HTERT RPE-1 (cell line): ENCODE measurements around the gene MARCHF2.

ENCODE experiments used
- in situ Hi-C: fragments of 300-500 bp; cut with MboI; formaldehyde crosslinking; loops from 4 replicates; pipeline ENCODE4 v1.14.3; 2020; ENCODE audit warnings: low sequenced_read_pairs

The MARCHF2 gene

DNA sequence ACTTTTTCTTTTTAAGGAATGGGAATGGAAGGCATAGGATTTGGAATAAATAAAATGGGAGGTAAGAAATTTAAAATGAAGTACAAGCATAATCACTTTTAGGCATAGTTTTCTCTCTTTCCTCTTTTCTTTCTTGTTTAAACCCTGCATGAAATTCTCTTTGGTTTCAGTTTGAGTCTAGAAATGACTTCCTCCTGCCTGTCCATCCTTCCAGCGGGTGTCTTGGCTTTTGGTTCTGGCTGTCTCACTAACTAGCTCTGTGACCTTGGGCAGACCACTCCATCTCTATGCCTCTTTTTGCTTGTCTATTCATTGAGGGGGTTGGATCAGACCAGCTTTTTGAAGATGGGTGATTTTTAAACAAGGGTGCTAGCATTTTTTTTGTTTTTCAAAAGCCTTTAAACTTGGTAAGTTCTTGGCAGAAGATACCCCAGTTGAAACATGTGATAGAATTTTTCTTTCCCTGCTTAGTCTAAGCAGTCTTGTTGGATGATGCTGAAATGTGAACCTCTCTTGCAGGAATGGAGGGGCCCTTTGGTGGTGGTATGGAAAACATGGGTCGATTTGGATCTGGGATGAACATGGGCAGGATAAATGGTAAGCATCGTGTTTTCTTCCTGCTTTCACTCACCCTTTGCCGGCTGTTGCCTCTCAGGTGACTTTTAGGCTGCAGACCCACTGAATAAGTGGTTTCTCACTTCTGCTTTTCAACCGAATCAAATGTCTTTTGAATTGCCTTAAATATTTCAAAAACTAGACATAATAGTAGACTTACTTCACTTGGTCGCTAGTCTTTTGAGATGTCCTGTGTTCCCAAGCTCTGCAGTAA is 60.8 kb downstream of the MARCHF2 start:
- in situ Hi-C loops, result no loop called here

DNA sequence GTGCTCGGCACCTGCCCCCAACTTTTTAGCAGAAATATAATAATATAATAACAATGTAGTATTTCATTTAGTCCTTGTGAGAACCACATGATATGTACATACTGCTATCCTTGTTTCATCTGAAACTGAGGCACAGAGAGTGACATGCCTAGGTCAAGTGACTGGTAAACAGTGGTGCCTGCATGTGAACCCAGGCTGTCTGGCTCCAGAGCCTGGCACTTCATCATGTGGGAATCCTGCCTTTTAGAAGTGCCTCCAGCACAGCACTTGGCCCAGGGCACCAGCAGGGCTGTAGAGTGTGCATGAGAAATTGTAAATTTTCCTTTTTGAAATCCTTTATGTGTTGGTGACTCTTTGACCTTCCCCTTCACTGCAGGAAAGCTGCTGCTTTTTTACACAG is 61.9 kb downstream of the MARCHF2 start:
- in situ Hi-C loops, result no loop called here

GRCh38 chr19:8476524-8476923 is 63.4 kb downstream of the MARCHF2 start:
- in situ Hi-C loops, result no loop called here

DNA sequence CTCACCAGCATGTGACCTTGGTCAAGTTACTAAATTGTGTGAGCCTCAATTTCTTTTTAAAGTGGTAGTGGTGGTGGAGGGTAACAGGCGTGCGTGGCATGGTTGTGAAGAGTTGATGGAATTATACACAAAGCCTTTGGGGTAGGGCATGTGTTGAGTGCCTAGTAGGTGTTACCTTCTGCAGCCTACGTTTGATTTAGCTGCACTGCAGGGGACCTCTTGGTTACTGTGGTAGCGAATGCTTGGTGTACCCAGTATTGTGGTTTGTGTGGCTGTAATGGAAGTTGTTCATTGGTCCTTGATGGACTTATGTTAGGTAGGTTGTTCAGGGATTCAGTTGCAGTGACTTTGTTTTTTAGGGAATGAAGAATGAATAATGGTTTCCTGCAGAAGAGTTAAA is 64.8 kb downstream of the MARCHF2 start:
- in situ Hi-C loops, result no loop called here

DNA sequence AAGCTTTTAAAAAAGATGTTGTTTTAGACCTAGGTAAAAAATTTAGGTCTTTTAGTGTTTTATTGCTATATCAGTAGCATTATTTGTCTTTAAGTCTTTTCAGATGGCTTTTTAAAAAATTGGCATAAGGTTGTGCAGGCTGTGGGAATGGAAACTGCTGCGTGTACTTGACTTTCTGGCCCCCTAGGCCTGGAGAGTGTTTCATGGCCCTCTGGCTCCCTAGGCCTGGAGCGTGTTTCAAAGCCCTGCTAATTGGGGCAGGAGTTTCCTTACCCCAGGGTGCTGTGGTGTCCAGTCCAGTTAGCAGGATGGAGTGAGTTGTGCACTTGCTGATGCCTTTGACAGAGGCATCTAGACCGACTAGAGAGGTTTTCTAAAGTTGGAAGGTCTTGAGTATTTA is 65.5 kb downstream of the MARCHF2 start:
- in situ Hi-C loops, result no loop called here

DNA sequence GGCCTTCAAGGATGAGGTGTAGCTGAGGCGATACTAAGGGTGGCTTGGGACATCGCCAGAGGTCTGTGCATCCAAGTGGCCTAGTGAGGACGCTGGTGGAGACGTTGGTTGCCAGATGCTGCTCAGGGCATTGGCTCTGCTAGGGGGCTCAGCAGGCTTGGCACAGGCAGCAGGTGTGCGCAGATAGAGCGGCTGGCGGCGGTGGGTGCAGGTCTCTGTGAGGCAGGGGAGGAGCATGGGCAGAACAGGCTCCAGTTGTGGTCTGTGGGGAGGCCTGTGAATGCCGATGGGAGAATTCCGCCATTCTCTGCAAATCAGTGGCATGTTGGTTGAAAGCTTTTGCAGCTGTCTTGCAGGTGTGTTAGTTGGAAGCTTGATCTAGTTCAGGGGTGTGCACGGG is 68.1 kb downstream of the MARCHF2 start:
- in situ Hi-C loops, result no loop called here

- in situ Hi-C loops, result no loop called here
Observed at GRCh38 chr19:8481616-8482015, 68.5 kb downstream of the MARCHF2 start.

DNA sequence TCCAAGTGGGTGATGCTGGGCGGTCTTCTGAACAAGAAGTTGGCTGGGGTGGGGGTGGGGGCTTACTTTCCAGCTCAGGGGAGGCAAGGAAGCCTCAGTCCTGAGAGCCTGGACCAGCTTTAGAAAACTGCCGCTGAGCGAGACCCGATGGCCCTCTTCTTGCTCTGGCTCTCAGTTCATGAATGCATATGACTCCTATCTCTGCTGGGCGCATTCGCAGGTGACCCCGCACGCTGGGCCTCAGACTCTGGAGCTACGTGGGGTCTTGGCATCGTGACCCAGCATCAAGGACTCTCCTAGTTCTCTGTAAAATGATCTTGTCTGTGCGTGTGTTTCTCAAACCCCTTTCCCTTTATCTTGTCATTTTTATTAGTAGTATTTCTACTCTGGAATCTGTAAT is 69.6 kb downstream of the MARCHF2 start:
- in situ Hi-C loops, result no loop called here

DNA sequence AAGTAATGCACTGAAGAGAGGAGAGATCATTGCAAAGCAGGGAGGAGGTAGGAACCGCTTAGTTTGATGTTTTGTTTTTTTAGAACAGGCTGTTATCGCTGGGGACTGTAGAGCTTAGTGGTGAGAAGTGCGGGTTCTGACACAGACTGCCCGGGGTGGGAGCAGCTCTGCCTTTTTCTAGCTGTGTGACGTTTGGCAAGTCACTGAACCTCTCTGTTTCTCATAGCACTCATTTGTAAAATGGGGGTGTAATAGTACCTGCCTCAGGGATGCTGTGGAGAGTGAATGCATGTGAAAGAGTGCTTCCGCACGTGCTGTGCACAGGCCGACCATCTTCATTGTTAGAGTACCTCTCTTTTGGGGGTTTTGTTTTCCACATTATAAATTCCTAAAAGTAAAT is 70.1 kb downstream of the MARCHF2 start:
- in situ Hi-C loops, result no loop called here

- in situ Hi-C loops, result no loop called here
Observed at GRCh38 chr19:8484331-8484894, 71.3 kb downstream of the MARCHF2 start.

DNA sequence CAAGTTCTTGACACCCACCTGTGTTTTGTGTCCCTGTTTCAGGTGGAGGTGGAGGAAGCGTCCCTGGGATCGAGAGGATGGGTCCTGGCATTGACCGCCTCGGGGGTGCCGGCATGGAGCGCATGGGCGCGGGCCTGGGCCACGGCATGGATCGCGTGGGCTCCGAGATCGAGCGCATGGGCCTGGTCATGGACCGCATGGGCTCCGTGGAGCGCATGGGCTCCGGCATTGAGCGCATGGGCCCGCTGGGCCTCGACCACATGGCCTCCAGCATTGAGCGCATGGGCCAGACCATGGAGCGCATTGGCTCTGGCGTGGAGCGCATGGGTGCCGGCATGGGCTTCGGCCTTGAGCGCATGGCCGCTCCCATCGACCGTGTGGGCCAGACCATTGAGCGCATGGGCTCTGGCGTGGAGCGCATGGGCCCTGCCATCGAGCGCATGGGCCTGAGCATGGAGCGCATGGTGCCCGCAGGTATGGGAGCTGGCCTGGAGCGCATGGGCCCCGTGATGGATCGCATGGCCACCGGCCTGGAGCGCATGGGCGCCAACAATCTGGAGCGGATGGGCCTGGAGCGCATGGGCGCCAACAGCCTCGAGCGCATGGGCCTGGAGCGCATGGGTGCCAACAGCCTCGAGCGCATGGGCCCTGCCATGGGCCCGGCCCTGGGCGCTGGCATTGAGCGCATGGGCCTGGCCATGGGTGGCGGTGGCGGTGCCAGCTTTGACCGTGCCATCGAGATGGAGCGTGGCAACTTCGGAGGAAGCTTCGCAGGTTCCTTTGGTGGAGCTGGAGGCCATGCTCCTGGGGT is 72.7 kb downstream of the MARCHF2 start:
- in situ Hi-C loops, result no loop called here

DNA sequence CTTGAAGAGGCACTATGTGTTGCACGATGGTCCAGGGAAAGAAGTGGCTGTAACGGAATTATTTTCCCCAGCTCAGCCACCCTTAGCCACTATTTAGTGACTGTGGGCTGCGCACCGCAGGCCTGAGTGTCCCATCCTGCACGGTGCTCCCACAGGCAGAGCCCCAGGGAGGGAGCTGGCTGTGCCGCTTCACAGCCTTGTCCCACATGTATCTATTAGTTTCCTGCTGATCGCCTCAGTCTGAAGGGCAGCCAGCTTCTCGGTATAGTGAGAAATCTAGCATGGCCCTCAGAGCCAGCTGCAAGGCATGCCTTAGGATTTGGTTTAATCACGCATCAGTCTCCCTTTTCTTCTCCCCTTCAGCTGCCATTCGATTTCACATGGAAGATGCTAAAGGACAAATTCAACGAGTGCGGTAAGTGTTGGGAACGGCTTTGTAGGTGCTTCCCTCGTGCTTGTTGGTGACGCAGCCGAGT is 73.6 kb downstream of the MARCHF2 start:
- in situ Hi-C loops, result no loop called here

DNA sequence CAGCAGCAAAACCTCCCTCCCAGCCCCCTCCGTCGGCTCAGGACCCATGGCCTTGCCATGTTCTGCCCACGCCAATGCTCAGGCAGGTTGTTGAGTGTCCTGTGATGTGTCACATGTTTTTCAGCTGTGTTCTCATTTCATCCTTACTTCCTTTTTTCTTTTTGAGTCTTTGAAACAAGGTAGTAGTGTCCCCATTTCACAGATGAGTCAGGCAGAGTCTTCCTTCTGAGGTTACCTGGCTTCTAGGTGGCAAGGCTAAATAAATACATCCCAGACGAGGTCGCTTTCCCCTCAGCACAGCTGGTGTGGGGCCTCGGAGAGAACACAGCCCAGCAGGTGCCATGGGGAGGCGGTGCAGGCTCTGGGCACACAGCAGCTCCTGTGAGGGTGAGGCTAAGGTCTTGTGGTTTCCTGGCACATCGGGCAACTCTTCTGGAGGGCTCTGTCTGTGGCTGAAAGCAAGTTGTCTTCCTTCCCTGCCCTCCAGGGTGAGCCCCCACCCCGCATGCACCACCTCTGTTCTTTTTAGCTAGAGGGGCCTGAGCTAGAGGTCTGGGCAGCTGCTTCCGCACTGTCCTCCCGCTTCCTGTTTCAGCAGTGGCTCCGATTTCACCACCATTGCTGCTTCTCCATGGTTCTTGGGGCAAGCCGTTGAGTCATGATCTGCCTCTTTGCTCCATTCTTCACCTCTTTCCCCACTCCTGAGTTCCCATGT is 74.2 kb downstream of the MARCHF2 start:
- in situ Hi-C loops, result no loop called here

DNA sequence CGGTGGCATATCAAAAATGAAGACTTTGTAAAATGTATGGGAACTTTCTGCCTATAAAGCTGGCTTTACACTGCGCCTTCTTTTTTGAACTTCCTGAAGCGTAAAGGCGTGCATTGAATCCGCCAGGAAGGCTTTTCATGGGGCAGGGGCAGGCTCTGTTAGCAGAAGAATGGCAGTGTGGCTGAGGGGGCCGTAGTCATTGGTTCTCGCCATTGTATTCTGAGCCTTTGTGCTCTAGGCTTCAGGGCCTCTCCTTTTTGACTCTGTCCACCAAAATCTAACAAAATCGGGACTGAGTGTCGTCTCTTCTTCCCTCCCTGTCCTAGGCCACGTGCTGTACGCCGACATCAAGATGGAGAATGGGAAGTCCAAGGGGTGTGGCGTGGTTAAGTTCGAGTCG is 75.3 kb downstream of the MARCHF2 start:
- in situ Hi-C loops, result no loop called here
